Activated T-cell treated with anti-CD3 and anti-CD28 coated beads, Interleukin-2, amount 50 U/mL, for 4 hours (primary cell): ENCODE measurements around the gene TLCD4. TPM values are rescaled to one million over a fixed set of nuclear protein-coding genes. Genes with fewer than 3 reads are reported as not detected.
"Not testable (repeated sequence)": the region's sequence is repeated elsewhere in the genome, so short reads cannot be mapped to it uniquely, and the experiment has no call there.

ENCODE experiments used
- ATAC-seq, 2 donors: fragments of 200-7000 bp; cut with Tn5 transposase; one replicate each; pipeline ENCODE4 v1.10.0; 2021
- DNase-seq: peaks from one replicate; pipeline ENCODE4 v3.0.0-alpha.2; 2020
- H3K27me3 Mint-ChIP-seq: one replicate; pipeline ENCODE4 v1.8.0; 2021; ENCODE audit warnings: low read depth, mixed read lengths
- H3K36me3 Mint-ChIP-seq: one replicate; pipeline ENCODE4 v1.8.0; 2022; ENCODE audit warnings: mixed read lengths; ENCODE audit not compliant: insufficient read depth
- H3K4me1 Mint-ChIP-seq: one replicate; pipeline ENCODE4 v1.8.0; 2021; ENCODE audit warnings: low read depth, mixed read lengths
- H3K4me3 Mint-ChIP-seq: one replicate; pipeline ENCODE4 v1.8.0; 2021; ENCODE audit warnings: mild to moderate bottlenecking, moderate library complexity, mixed read lengths
- H3K9me3 Mint-ChIP-seq: one replicate; pipeline ENCODE4 v1.8.0; 2021; ENCODE audit warnings: mixed read lengths
- total RNA-seq, 3 donors: library from RNA; stranded (reverse); gene quantifications; one replicate each; pipeline ENCODE4 v1.2.1, GENCODE V29; 2021

Gene TLCD4
- total RNA-seq, 3 donors from 2014 or later: 0.03 to 0.15 (median 0.03) TPM

DNA sequence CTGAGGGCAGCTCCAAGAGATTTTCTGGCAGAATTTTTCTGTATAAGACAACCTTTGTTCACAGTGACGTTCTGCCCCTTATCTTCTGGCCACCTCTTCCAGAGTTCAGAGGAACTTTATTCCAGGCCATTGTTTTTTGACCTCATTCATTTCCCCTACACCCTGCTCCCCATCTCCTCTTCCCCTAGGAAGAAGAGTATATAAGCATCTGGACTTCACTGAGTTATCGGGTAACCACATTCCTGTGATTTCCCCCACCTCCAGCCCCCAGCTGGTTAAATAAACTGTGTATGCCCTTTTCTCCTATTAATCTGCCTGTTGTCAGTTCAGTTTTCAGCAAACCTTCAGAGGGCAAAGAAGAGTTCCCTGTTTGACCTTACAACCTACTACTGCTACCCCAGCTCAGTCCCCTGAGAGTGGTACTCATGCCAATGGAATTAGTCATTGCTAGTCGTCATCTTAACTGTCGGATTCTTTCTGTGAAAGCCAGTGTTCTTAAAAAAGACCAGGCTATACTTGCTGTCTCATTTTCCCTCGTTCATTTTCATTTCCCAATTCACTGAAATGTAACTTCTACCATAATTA lies 30.1 kb upstream of the TLCD4 start:
- Mint-ChIP-seq H3K27me3 (peaks cover 8% of the 10 kb centered on the region), H3K4me3 (no peak overlapping the region), H3K4me1 (no peaks in the 10 kb centered on the region), H3K36me3 (no peaks in the 10 kb centered on the region), H3K9me3 (no peaks in the 10 kb centered on the region)
- DNase-seq (no peak), ATAC-seq (no peak)

DNA sequence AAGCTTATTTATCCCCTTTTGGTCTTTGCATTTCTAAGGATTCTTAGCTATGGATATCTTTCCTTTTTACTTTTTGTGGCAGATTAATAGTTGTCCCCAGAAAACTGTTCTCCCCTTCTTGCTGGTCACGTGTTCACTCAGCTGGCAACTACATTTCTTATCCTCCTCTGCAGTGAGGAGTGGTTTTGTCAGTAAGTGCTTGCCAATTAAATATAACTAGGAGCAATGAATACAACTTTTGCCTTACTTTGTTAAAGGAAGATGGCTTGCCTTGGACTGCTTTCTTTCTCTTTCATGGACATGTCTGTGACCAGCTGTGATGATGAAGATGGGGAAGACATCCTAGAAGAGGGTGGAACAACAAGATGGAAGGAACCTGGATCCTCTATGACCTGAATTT lies 28.9 kb upstream of the TLCD4 start:
- H3K9me3 Mint-ChIP-seq: no peaks in the 10 kb centered on the region
- no peaks in the 10 kb centered on the region for H3K4me1 Mint-ChIP-seq
- H3K27me3 Mint-ChIP-seq: peaks cover 8% of the 10 kb centered on the region
- ATAC-seq: no peak
- DNase-seq: no peak
- H3K36me3 Mint-ChIP-seq: no peaks in the 10 kb centered on the region
- no peak overlapping the region for H3K4me3 Mint-ChIP-seq

DNA sequence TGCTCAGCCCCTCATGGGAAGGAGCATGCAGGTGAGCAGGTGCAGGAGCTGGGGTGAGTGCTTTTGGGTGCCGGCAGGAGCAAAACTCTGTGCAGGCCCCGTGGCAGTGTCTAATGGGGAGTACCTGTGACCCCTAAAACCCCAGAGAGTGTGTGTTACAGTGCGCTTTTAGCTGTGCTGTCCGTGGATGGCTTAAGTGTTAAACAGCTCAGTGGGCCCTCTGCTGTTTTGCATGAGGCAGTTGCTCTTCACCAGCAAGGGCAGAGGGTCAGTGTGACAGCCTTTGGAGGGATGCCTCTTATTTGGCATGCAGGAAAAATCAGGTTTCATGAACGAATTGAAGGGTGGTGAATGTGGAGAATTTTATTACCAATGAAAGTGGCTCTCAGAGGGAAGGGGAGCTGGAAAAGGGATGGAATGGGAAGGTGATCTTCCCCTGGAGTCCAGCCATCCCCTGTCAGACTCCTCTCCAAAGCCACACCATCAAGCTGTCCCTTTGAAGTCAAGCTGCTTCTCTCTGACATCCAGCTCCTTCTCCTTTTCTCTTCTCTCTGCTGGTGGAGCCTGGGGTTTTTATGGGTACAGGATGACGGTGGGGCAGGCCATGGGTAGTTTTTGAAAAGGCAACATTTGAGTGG lies 27.4 kb upstream of the TLCD4 start:
- H3K36me3 Mint-ChIP-seq: no peaks in the 10 kb centered on the region
- H3K27me3 Mint-ChIP-seq: peaks cover 8% of the 10 kb centered on the region
- DNase-seq (no peak), ATAC-seq (no peak)
- H3K4me3 Mint-ChIP-seq: no peak overlapping the region
- H3K4me1 Mint-ChIP-seq: no peaks in the 10 kb centered on the region
- no peaks in the 10 kb centered on the region for H3K9me3 Mint-ChIP-seq

DNA sequence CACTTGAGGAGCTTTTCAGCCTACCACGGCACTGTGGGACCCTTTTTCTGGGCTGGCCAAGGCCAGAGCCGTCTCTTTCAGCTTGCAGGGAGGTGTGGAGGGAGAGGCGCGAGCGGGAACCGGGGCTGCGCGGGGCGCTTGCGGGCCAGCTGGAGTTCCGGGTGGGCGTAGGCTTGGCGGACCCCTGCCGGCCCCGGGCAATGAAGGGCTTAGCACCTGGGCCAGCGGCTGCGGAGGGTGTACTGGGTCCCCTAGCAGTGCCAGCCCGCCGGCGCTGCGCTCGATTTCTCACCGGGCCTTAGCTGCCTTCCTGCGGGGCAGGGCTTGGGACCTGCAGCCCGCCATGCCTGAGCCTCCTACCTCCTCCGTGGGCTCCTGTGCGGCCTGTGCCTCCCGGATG lies 25.9 kb upstream of the TLCD4 start:
- not testable (repeated sequence) for H3K36me3 Mint-ChIP-seq, H3K27me3 Mint-ChIP-seq, H3K4me1 Mint-ChIP-seq, H3K9me3 Mint-ChIP-seq, H3K4me3 Mint-ChIP-seq, DNase-seq, ATAC-seq

GRCh38 chr1:95092891-95093290 lies 24.3 kb upstream of the TLCD4 start:
- H3K4me1 Mint-ChIP-seq, ATAC-seq, H3K27me3 Mint-ChIP-seq, H3K36me3 Mint-ChIP-seq, H3K9me3 Mint-ChIP-seq, H3K4me3 Mint-ChIP-seq, DNase-seq: not testable (repeated sequence)

DNA sequence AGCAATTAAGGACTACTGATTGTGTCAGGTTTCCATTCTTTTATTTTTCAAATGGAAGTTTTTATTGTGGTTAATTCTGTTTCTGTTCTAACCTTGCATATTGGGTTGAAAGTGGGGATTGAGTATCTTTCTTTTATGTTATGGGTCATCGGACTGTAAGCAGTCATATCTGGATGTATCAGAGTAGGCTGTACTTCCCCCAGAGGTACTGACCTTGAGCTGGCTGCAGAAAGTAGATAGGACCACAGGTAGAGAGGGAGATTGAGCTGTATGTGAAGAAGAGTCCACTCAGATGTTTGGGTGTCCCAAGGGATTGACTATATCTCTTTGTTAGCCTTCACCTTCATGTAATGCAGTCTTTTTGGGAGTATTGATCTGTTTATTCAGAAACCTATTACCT lies 23.9 kb upstream of the TLCD4 start:
- no peak for DNase-seq
- no peaks in the 10 kb centered on the region for H3K9me3 Mint-ChIP-seq

GRCh38 chr1:95094923-95095322 lies 22.2 kb upstream of the TLCD4 start:
- no peak for ATAC-seq
- H3K4me1 Mint-ChIP-seq: no peaks in the 10 kb centered on the region
- H3K36me3 Mint-ChIP-seq: no peaks in the 10 kb centered on the region
- H3K9me3 Mint-ChIP-seq: no peaks in the 10 kb centered on the region
- no peak overlapping the region for H3K4me3 Mint-ChIP-seq
- peaks cover 10% of the 10 kb centered on the region for H3K27me3 Mint-ChIP-seq
- no peak for DNase-seq

More for the DNA sequence above, 23.9 kb upstream of the TLCD4 start:
- Mint-ChIP-seq H3K4me3 (no peak overlapping the region), H3K27me3 (peaks cover 9% of the 10 kb centered on the region), H3K4me1 (no peaks in the 10 kb centered on the region), H3K36me3 (no peaks in the 10 kb centered on the region)
- ATAC-seq: no peak

DNA sequence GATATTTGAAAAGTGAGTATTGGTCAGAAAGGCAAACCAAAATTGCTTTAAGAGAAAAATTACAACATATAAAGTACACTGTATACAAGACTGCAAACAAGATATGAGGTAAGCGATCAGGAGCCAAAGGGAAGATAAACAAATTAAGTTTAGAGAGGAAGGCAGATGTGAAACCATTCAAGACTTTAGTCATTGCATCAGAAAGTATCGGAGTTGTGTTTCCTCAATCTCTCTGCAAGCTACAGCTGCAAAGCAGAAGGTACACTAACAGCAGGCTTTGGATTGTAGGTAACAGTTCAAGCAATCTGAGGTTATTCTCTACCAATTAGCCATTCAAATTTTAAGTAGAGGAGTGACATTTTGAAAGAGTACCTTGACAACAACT lies 21.3 kb upstream of the TLCD4 start:
- DNase-seq (no peak), ATAC-seq (no peak)
- Mint-ChIP-seq H3K4me1 (no peaks in the 10 kb centered on the region), H3K4me3 (no peak overlapping the region), H3K27me3 (peaks cover 10% of the 10 kb centered on the region), H3K9me3 (no peaks in the 10 kb centered on the region), H3K36me3 (no peaks in the 10 kb centered on the region)

DNA sequence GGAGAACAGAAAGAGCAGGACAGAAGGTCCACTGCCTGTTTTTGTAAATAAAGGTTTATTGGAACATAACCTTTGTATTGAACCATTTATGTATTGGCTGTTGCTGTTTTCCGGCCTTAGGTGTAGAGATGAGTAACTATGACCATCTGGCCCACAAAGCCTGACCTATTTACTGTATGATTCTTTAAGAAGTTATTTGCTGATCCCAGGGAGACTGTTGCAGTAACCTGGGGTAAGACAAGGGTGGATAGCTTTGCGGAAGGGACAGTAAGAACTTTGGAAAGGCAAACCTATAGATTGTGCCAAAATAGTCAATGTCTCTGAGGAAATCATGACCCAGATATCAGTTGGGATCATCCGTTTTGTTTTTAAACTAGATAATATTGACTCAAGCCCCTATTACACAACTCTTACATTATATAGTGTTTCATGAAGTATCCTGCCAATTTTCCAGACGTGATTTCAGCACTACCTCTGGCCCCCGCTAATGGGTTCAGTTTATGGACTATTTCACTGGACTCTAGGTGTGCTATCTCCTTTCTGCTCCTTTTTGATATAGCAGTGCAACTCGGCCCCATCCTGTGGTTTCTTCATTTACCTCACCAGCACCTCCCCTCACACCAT lies 20.8 kb upstream of the TLCD4 start:
- no peaks in the 10 kb centered on the region for H3K36me3 Mint-ChIP-seq
- H3K27me3 Mint-ChIP-seq: peaks cover 10% of the 10 kb centered on the region
- H3K4me3 Mint-ChIP-seq: no peak overlapping the region
- H3K4me1 Mint-ChIP-seq: no peaks in the 10 kb centered on the region
- no peaks in the 10 kb centered on the region for H3K9me3 Mint-ChIP-seq
- ATAC-seq (no peak), DNase-seq (no peak)

- Mint-ChIP-seq H3K4me1 (no peaks in the 10 kb centered on the region), H3K4me3 (no peak overlapping the region), H3K36me3 (no peaks in the 10 kb centered on the region), H3K27me3 (peaks cover 10% of the 10 kb centered on the region), H3K9me3 (no peaks in the 10 kb centered on the region)
- DNase-seq (no peak), ATAC-seq (no peak)
These were observed 19.7 kb upstream of the TLCD4 start for GRCh38 chr1:95097426-95097825.

DNA sequence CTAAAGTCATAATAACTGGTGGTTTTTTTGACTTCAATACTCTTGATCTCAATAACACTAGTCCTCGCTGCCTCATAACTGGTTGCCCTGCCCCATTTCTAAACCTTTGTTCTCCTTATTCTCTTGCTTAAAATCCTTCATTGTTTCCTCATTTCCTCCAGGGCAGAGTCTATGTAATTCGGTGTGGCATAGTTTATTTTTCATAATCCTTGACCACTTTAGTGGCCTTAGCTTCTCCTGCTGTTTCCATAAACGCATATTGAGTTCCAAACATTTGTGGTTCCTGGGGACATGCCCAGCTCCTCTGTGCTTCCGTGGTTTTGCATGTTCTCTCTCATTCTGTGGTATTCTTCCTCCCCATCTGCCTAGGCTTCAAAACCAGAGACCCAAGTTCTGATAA lies 19.0 kb upstream of the TLCD4 start:
- DNase-seq (no peak), ATAC-seq (no peak)
- Mint-ChIP-seq H3K4me3 (no peak overlapping the region), H3K36me3 (no peaks in the 10 kb centered on the region), H3K4me1 (no peaks in the 10 kb centered on the region), H3K27me3 (peaks cover 10% of the 10 kb centered on the region), H3K9me3 (no peaks in the 10 kb centered on the region)

DNA sequence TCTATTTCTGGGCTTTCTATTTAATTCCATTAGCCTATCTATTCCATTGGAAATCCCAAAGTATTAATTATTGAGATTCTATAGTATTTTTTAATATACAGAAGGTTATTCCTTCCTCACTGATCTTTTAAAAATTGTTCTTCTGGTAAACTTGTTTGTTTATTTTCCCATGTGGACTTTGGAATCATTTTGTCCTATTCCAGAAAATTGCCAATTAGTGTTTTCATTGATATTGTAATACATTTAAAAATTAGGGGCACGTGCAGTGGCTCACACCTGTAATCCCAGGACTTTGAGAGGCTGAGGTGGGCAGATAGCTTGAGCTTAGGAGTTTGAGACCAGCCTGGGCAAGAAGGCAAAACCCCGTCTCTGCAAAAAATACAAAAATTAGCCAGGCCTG lies 8.4 kb upstream of the TLCD4 start:
- Mint-ChIP-seq H3K27me3 (peaks cover 25% of the 10 kb centered on the region), H3K4me1 (no peaks in the 10 kb centered on the region), H3K4me3 (no peak overlapping the region), H3K9me3 (no peaks in the 10 kb centered on the region), H3K36me3 (no peaks in the 10 kb centered on the region)
- no peak for ATAC-seq
- DNase-seq: no peak

DNA sequence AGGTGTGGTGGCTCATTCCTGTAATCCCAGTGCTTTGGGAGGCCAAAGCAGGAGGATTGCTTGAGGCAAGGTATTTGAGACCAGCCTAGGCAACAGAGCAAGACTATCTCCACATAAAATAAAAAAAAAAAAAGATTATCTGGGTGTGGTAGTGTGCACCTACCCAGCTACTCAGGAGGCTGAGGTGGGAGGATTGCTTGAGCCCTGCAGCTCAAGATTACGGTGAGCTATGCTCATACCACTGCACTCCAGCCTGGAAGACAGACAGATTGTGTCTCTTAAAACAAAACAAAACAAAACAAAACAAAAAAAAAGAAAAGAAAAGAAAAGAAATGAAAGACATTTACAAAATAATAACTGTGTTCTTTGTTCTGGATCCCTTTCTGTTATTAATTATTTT lies 6.1 kb upstream of the TLCD4 start:
- Mint-ChIP-seq H3K27me3 (peaks cover 20% of the 10 kb centered on the region), H3K4me3 (no peak overlapping the region), H3K36me3 (no peaks in the 10 kb centered on the region), H3K9me3 (no peaks in the 10 kb centered on the region), H3K4me1 (no peaks in the 10 kb centered on the region)
- no peak for DNase-seq
- ATAC-seq: no peak

GRCh38 chr1:95113684-95114083 lies 3.5 kb upstream of the TLCD4 start:
- Mint-ChIP-seq H3K27me3 (peaks cover 27% of the 10 kb centered on the region), H3K4me3 (no peak overlapping the region), H3K4me1 (peaks cover 7% of the 10 kb centered on the region), H3K36me3 (no peaks in the 10 kb centered on the region), H3K9me3 (no peaks in the 10 kb centered on the region)
- DNase-seq: no peak
- ATAC-seq: no peak

DNA sequence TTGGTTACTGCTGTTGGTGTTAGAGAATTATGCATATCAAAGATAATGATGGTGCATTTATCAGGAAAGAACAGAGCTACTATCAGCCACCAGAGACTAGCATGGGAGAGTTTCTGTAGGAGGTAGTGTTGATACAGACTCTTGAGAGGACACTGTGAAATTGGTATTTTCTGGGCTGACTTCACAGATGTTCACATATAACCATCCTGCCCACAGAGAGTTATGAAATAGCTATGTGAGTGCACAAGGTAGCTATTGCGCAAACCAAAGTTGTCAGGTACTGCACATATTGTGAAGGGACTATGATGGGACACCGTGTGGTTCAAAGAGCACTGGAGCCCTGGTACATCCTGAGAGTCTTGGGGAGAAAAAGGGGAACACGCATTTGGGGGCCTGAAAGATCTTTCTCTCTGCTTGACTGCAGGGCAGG lies 1.4 kb upstream of the TLCD4 start:
- Mint-ChIP-seq H3K36me3 (no peaks in the 10 kb centered on the region), H3K4me1 (peaks cover 7% of the 10 kb centered on the region), H3K4me3 (no peak overlapping the region), H3K9me3 (no peaks in the 10 kb centered on the region), H3K27me3 (peaks cover 43% of the 10 kb centered on the region)
- no peak for DNase-seq
- no peak for ATAC-seq
